Keratinocyte (primary cell): ENCODE data around the gene ABCA10. TPM values are rescaled to one million over a fixed set of nuclear protein-coding genes. Genes with fewer than 3 reads are reported as not detected.

Source experiments
- DNase-seq: peaks from one replicate; pipeline ENCODE4 v3.0.0-alpha.2; 2011; ENCODE audit warnings: low read depth, missing footprints, low spot score
- FAIRE-seq: peaks from 2 replicates; lab custom pipeline; 2011; peaks lifted over from hg19 to GRCh38; lab: Jason Lieb, UNC
- H2AFZ ChIP-seq: 2 replicates; pipeline ENCODE4 v1.6.0; 2012; ENCODE audit warnings: low read length, control low read depth, inconsistent platforms; ENCODE audit not compliant: control insufficient read depth
- H3K27ac ChIP-seq: 2 replicates; pipeline ENCODE4 v1.5.1; 2011; ENCODE audit warnings: low read length; ENCODE audit not compliant: control insufficient read depth, insufficient read depth
- H3K27me3 ChIP-seq: 3 replicates; pipeline ENCODE4 v1.6.0; 2011; ENCODE audit warnings: low read length; ENCODE audit not compliant: control insufficient read depth, insufficient read depth; ENCODE audit errors: extremely low read depth
- H3K36me3 ChIP-seq, 2 experiments: 2 replicates in 1 of 2; 3 replicates in 1 of 2; pipeline ENCODE4 v1.5.1; 2011; ENCODE audit warnings: low read length in 2 of 2, mild to moderate bottlenecking in 1 of 2; ENCODE audit not compliant: control insufficient read depth in 2 of 2, insufficient read depth in 2 of 2; ENCODE audit errors: extremely low read depth in 1 of 2
- H3K4me1 ChIP-seq: 3 replicates; pipeline ENCODE4 v1.5.1; 2011; ENCODE audit warnings: low read length; ENCODE audit not compliant: control insufficient read depth, insufficient read depth; ENCODE audit errors: extremely low read depth
- H3K4me2 ChIP-seq: 3 replicates; pipeline ENCODE4 v1.6.0; 2011; ENCODE audit warnings: low read depth, low read length; ENCODE audit not compliant: control insufficient read depth, insufficient read depth; ENCODE audit errors: extremely low read depth
- H3K4me3 ChIP-seq, 3 experiments: fragments of 200-600 bp in 1 of 3; sonication (generic) in 1 of 3; 2 replicates in 2 of 3; 3 replicates in 1 of 3; pipeline ENCODE4 v1.5.1; 2011 to 2016; ENCODE audit warnings: low read length in 3 of 3, mild to moderate bottlenecking in 3 of 3, control low read depth in 2 of 3, inconsistent platforms in 1 of 3, low read depth in 1 of 3, mixed read lengths in 1 of 3, mixed run types in 1 of 3, moderate library complexity in 1 of 3; ENCODE audit not compliant: control insufficient read depth in 2 of 3, insufficient read depth in 2 of 3; ENCODE audit errors: extremely low read depth in 1 of 3
- H3K79me2 ChIP-seq: 2 replicates; pipeline ENCODE4 v1.6.0; 2012; ENCODE audit warnings: low read length; ENCODE audit not compliant: control insufficient read depth, insufficient read depth
- H3K9ac ChIP-seq: 3 replicates; pipeline ENCODE4 v1.6.0; 2011; ENCODE audit warnings: low read length; ENCODE audit not compliant: control insufficient read depth, insufficient read depth; ENCODE audit errors: extremely low read depth
- H3K9me1 ChIP-seq: 3 replicates; pipeline ENCODE4 v1.6.0; 2011; ENCODE audit warnings: low read length; ENCODE audit not compliant: control insufficient read depth, insufficient read depth; ENCODE audit errors: extremely low read depth
- H3K9me3 ChIP-seq: 2 replicates; pipeline ENCODE4 v1.5.1; 2012; ENCODE audit warnings: low read depth, low read length; ENCODE audit not compliant: control insufficient read depth
- H4K20me1 ChIP-seq: 3 replicates; pipeline ENCODE4 v1.6.0; 2011; ENCODE audit warnings: low read length; ENCODE audit not compliant: control insufficient read depth, insufficient read depth; ENCODE audit errors: extremely low read depth
- CTCF ChIP-seq, 3 experiments: IDR thresholded peaks in 1 of 3; conservative IDR thresholded peaks in 1 of 3; optimal IDR thresholded peaks in 1 of 3; 2 replicates in 2 of 3; 3 replicates in 1 of 3; pipeline versions ENCODE3 to v1.5.1; 2011; ENCODE audit warnings: low read length in 3 of 3, mild to moderate bottlenecking in 3 of 3, moderate library complexity in 2 of 3, control low read depth in 1 of 3, inconsistent platforms in 1 of 3; ENCODE audit not compliant: insufficient read depth in 2 of 3; ENCODE audit errors: extremely low read depth in 1 of 3
- EZH2 ChIP-seq: IDR thresholded peaks from one replicate; pipeline ENCODE4 v1.6.1; 2012; ENCODE audit warnings: inconsistent platforms, mild to moderate bottlenecking, low read length, moderate library complexity
- dilution Hi-C: fragments of 300-500 bp; cut with MboI; formaldehyde crosslinking; loops from one replicate; pipeline ENCODE4 v1.7.0; 2020; ENCODE audit warnings: low sequenced_read_pairs; ENCODE audit not compliant: extremely low pct_ligation_motif_present
- polyA plus RNA-seq, 5 experiments: library from polyadenylated mRNA; depleted of rRNA in 3 of 5; stranded (reverse) in 3 of 5; stranded (forward) in 1 of 5; unstranded in 1 of 5; fragments of >200 nt; gene quantifications; 1 replicate in 1 of 5; 2 replicates in 3 of 5; 3 replicates in 1 of 5; pipeline versions ENCODE4 v1.2.1 to v1.2.3, GENCODE V29; 2011 to 2012; ENCODE audit warnings: missing spikeins in 2 of 5, low read depth in 1 of 5, low replicate concordance in 1 of 5

Gene ABCA10
- polyA plus RNA-seq, 1 donor (not counting 4 experiments of a cell fraction or from before 2014, with no cell fraction given) = 0.46 TPM

GRCh38 chr17:69213059-69213813 is 15.4 kb downstream of the ABCA10 start:
- Histone ChIP-seq H3K4me2 (no peak overlapping the region), H3K79me2 (no peaks in the 10 kb centered on the region), H3K4me1 (no peaks in the 10 kb centered on the region), H4K20me1 (no peaks in the 10 kb centered on the region), H3K4me3 (no peak overlapping the region), H3K36me3 (no peaks in the 10 kb centered on the region), H2AFZ (no peak overlapping the region), H3K9me1 (no peaks in the 10 kb centered on the region), H3K27ac (no peak overlapping the region), H3K27me3 (no peaks in the 10 kb centered on the region), H3K9ac (no peak overlapping the region), H3K9me3 (no peaks in the 10 kb centered on the region)
- dilution Hi-C loops = no loop called here
- FAIRE-seq = no peak
- no peak for TF ChIP-seq CTCF (optimal IDR thresholded peaks at IDR 0.05 in 1 of 3, IDR thresholded peaks at IDR 0.05 in 1 of 3, conservative IDR thresholded peaks at IDR 0.05 in 1 of 3; ENCODE audit: extremely low read depth in 1 of 3, insufficient read depth in 2 of 3, low read length in 3 of 3)
- DNase-seq = no peak

- FAIRE-seq = no peak
- Histone ChIP-seq H3K79me2 (no peaks in the 10 kb centered on the region), H3K27me3 (no peaks in the 10 kb centered on the region), H3K4me2 (no peak overlapping the region), H3K36me3 (no peaks in the 10 kb centered on the region), H3K4me1 (no peaks in the 10 kb centered on the region), H4K20me1 (no peaks in the 10 kb centered on the region), H3K4me3 (no peak overlapping the region), H3K9me1 (no peaks in the 10 kb centered on the region), H3K27ac (no peak overlapping the region), H2AFZ (no peak overlapping the region), H3K9ac (no peak overlapping the region), H3K9me3 (no peaks in the 10 kb centered on the region)
- dilution Hi-C loops = no loop called here
- no peak for DNase-seq
- TF ChIP-seq EZH2 (no peak), CTCF (optimal IDR thresholded peaks at IDR 0.05 in 1 of 3, IDR thresholded peaks at IDR 0.05 in 1 of 3, conservative IDR thresholded peaks at IDR 0.05 in 1 of 3; ENCODE audit: extremely low read depth in 1 of 3, insufficient read depth in 2 of 3, low read length in 3 of 3) (no peak)
These were observed 20.0 kb downstream of the ABCA10 start for GRCh38 chr17:69208640-69209039.
